Measurements from ENCODE around the gene INO80B.
"Not testable (repeated sequence)": the region's sequence is repeated elsewhere in the genome, so short reads cannot be mapped to it uniquely, and the experiment has no call there.

The INO80B gene

DNA sequence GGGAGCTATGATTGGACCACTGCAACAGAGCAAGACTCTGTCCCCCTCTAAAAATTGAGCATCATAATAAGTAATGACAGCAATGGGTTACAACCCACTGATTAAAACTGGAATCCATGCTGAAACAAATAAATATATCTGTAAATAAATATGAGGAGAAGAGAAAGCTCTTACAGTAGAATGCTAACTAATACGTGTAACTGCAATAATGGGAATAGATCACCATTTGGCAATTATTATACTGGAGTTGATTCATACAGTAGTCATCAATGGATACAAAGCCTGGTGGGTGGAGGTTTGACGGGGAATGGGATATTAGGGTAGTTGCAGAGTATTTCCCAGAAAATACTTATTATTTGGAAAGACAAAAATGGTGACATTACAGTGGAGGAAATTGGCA, 6.1 kb upstream of the INO80B start:
- DNase-seq (ENCODE audit: low read depth in 2 of 2): no peak

DNA sequence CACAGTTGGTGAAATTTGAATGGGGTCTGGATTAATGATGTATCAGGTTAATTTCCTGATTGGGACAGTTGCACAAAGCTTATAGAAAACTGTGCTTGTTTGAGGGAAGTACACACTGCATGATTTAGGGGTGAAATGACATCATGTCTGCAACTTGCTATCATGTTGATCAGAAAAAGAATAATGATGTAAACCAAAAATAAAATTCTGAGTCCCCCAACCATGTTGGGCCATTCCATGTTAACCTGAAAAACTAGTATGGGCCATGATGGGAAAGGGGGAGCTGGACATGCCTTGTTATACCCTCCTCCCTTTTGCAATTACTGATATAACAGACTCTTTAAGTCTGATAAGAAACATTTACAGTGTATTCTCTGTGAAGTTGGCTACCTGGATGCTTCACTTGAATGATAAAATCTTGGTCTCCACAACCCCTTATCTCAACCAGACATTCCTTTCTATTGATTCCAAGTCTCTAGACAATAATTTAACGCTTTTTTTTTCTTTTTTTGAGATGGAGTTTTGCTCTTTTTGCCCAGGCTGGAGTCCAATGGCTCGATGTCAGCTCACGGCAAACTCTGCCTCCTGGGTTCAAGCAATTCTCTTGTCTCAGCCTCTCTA, 4.2 kb upstream of the INO80B start:
- DNase-seq (ENCODE audit: low read depth in 2 of 2): no peak

DNA sequence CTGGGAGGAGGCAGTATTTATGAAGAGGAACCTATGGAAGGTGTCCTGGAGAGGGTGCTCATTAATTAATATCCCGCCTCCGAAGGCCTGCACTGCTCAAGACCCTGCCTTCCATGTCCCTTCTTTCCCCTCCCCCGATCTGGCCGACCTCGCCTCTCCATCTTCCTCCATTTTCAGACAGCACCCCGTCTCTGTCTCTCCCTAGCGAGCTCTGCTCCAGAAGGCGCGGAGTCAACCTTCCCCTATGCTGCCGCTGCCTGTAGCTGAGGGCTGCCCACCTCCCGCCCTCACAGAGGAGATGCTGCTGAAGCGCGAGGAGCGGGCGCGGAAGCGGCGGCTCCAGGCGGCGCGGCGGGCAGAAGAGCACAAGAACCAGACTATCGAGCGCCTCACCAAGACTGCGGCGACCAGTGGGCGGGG, 2.3 kb downstream of the INO80B start:
- DNase-seq (ENCODE audit: low read depth in 2 of 2): no peak

DNA sequence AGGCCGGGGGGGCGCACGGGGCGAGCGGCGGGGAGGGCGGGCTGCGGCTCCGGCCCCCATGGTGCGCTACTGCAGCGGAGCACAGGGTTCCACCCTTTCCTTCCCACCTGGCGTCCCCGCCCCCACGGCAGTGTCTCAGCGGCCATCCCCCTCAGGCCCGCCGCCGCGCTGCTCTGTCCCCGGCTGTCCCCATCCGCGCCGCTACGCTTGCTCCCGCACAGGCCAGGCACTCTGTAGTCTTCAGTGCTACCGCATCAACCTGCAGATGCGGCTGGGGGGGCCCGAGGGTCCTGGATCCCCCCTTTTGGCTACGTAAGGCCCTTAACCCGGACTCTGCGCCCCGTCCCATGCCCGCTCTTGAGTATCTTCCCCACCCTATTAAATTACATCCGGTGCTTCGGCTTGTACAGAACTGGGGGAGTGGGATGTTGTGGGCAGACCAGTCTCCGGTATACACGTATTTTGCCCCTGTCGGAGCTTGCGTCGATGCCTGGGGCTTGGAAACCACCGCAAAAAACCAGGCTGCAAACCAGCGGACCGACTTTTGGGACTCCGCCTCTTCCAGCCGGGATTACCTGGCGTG, 2.8 kb downstream of the INO80B start:
- DNase-seq (ENCODE audit: low read depth in 2 of 2): peak; percentile 72 to 80

DNA sequence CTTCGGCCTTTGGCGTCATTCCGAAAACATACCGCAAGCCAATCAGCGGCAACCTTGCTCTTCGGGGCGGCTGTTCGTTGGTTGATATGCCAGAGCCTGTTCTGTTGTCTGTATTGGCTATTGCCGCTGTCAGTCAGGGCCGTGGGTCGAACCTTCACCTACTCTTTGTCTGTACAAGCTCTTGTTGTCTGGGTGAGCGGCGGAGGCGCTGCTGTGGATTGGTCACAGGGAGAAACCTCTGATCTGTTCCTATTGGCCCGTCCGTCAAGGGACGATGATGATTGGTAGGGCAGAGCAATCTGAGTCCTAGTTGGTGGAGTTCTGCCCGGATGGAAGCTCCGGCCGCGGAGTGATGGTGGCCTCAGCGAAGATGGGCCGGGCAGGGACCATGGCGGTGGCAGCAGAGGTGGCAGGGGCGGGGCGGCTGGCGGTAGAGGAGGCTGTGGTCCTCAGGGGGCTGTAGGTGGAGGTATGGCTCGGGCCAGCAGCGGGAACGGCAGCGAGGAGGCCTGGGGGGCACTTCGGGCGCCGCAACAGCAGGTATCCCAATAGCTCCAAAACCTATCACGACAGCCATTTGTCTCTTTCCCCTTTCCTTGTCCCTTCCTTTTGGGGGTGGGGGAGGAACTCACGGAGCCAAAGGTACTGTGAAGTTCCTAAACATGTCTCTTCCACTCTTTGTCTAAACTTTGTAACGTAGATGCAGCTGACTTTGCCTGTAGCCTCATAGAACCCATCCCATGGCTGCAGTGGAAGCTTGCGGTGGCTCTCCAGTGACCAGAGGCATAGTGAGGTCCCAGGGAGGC, 3.4 kb downstream of the INO80B start, which contains the start of gene WBP1:
Gene WBP1 (plus strand): TSS at position 307 of the 806 bp plus-strand sequence. CDS start 165 bp downstream, at position 472.
- DNase-seq (ENCODE audit: low read depth in 2 of 2): peak; percentile 95 to 99

DNA sequence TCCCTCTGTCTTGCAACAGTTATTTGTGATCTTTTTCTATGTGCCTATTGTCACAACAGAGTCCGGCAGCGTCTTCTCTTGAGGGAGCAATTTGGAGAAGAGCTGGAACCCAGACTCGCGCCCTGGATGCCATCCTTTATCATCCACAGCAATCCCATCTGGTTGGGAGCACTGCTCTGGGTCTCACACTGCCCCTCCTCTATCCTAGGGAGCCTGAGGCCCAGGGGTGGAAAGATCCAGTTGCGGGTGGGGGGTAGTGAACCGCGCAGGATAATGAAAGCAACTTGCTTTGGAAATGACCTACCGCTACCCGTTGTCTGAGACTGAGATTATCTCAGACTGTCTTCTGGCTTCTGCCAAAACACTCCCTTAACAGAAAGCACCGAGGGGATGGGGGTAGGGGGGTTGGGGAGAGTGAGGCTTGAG, 4.1 kb downstream of the INO80B start:
- no peak for DNase-seq (ENCODE audit: low read depth in 2 of 2)

DNA sequence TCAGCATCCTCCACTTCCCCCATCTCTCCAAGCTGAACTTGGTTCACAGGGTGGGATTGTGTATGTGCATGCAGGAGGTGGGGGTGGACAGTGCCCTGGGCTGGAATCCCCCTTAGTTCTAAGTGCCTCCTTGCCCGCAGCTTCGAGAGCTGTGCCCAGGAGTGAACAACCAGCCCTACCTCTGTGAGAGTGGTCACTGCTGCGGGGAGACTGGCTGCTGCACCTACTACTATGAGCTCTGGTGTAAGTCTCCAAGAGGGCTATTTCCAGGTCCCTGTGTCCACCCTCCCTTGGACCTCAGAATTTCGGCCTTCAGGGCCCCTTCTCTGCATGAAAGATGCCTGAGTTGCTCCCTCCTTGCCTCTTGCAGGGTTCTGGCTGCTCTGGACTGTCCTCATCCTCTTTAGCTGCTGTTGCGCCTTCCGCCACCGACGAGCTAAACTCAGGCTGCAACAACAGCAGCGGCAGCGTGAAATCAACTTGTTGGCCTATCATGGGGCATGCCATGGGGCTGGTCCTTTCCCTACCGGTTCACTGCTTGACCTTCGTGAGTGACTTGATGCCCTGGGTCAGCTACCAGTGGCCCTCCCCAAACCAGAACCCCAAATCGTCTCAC, 4.7 kb downstream of the INO80B start:
- not testable (repeated sequence) for DNase-seq (ENCODE audit: low read depth in 2 of 2)

DNA sequence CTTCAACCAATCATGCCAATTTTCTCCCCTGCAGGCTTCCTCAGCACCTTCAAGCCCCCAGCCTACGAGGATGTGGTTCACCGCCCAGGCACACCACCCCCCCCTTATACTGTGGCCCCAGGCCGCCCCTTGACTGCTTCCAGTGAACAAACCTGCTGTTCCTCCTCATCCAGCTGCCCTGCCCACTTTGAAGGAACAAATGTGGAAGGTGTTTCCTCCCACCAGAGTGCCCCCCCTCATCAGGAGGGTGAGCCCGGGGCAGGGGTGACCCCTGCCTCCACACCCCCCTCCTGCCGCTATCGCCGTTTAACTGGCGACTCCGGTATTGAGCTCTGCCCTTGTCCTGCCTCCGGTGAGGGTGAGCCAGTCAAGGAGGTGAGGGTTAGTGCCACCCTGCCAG, 5.3 kb downstream of the INO80B start:
- DNase-seq (ENCODE audit: low read depth in 2 of 2): not testable (repeated sequence)

DNA sequence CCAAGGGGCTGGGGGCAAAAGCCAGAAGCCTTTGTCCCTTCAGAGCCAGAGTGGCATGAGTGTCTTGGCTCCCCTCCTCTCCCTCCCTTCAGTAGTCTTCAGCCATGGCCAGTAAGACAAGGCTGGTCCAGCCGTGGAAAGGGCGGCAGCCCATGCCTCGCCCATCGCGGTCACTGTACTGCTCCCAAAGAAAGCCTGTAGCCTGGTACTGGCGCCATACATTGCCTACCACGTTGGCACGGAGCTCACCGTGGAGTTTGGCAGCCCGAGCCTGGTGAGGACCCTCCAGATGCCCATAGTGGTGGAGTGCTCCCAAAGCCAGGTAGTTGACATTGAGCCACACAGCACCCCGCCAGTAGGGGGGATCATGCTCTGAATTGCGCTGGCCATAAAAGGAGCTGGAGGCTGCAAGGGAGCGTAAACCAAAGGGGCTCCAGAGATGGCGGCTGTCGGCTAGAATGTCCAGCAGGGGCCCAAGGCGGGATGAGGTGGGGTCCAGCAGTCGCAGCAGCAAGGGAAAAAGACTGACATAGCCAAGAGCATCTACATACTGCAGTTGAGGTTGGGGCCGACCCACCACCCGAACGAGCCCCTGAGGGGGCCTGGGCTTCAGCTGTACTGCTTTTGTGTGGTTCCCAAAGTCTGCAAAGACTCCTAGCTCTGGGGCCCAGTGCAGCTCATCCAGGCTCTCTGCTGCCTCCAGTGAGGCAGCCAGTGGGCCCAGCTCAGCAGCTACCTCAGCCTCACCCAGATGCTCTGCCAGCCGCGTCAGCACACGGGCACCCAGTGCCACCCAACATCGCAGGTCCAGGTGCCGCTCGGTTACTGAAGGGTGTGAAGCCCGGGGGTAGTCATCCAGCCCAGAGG, 6.5 kb downstream of the INO80B start:
- no peak for DNase-seq (ENCODE audit: low read depth in 2 of 2)

DNA sequence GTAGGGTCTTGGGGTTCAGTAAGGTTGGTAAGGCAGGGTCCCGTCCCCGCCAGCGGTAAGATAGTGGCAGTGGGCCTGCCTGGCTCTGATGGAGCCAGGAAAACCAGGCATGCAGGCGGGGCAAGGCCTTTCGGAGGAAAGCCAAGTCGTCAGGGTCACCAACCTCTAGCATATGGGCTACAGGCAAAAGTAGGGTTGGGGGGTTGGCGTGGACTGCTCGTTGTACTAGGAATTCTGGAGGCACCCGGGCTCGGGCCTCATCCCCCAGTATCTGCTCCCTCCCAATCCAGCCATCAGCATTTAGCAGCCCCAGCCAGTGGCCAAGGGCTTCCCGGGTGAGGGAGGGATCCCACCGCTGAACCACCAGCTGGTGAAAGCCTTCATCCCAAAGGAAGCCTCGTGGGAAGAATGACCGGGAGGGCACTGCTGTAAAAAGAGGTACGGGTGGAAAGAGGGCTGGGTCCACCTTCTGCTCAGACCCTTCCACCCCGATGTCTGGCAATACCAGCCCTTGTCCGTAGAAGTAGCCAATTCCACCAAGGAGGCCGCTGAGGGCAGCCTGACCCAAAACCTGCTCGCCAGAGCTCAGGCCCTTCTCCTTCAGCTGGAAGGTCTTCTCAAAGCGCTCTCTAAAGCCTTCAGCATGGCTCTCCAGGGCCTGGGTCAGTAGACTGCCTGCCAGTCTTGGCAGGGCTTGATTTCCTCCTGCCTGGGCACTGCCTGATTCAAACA, 7.3 kb downstream of the INO80B start:
- no peak for DNase-seq (ENCODE audit: low read depth in 2 of 2)

DNA sequence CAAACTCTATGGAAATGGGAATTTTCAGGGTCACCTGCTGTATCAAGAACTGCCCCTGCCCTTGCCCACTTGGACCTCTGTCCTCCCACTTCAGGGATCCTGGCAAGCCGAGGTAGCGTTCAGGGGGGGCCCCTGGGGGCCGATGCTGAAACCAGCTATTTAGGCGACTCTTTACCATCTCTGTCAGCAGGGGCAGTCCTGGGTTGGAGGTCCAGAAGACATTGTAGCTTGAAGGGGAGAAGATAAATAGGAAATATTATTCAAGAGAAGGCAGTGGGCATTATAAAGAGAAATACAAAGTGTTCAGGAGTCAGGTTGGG, 7.9 kb downstream of the INO80B start:
- DNase-seq (ENCODE audit: low read depth in 2 of 2): no peak

DNA sequence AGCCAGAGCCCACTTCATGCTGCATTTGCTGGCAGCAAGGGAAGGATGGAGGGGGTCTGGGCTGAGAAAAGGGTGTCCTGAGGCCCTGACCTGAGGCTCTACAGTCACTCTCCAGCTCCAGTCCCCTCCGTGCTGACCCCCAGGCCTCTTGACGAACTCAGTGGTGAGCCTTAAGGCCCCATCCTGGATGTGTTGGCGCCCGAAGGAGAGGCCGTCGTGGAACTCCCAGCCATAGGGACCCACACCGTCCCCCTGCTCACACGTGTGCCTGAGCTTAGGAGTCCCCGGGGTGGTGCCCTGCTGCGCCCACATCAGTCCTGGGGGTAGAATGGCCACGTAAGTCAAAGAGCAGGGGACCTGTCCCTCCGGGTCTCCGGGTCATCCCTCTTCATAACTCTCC, 9.5 kb downstream of the INO80B start:
- DNase-seq (ENCODE audit: low read depth in 2 of 2): no peak

DNA sequence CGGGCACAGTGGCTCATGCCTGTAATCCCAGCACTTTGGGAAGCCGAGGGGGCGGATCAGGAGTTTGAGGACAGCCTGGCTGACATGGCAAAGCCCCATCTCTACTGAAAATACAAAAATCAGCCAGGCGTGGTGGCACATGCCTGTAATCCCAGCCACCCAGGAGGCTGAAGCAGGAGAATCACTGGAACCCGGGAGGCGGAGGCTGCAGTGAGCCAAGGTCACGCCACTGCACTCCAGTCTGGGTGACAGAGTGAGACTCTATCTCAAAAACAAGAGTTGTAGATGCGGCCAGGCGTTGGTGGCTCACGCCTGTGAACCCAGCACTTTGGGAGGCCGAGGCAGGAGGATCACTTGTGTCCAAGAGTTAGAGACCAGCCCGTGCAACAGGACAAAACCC, 15.9 kb downstream of the INO80B start:
- not testable (repeated sequence) for DNase-seq (ENCODE audit: low read depth in 2 of 2)

DNA sequence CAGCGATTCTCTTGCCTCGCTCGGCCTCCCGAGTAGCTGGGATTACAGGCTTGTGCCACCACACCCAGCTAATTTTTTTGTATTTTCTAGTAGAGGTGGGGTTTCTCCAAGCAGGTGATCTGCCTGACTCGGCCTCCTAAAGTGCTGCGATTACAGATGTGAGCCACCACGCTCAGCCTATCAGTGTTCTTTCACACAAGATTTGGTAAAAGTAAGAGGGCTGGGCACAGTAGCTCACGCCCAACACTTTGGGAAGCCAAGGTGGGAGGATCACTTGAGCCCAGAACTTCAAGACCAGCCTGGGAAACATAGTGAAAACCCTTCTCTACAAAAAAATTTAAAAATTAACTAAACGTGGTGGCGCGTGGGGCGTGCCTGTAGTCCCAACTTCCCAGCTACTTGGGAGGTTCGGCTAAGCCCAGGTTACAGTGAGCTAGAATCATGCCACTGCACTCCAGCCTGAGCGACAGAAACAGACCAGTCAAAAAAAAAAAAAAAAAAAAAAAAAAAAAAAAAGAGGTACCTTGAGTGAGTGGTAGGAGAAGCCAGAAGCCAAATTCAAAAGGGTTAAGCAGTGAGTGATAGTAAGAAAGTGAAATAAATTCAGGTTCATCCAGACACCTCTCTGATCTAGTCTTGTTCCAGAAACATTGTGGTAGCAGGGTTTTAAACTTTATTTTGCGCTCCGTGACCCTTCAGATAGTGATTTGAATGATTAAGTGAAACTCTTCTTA, 16.6 kb downstream of the INO80B start:
- no peak for DNase-seq (ENCODE audit: low read depth in 2 of 2)

DNA sequence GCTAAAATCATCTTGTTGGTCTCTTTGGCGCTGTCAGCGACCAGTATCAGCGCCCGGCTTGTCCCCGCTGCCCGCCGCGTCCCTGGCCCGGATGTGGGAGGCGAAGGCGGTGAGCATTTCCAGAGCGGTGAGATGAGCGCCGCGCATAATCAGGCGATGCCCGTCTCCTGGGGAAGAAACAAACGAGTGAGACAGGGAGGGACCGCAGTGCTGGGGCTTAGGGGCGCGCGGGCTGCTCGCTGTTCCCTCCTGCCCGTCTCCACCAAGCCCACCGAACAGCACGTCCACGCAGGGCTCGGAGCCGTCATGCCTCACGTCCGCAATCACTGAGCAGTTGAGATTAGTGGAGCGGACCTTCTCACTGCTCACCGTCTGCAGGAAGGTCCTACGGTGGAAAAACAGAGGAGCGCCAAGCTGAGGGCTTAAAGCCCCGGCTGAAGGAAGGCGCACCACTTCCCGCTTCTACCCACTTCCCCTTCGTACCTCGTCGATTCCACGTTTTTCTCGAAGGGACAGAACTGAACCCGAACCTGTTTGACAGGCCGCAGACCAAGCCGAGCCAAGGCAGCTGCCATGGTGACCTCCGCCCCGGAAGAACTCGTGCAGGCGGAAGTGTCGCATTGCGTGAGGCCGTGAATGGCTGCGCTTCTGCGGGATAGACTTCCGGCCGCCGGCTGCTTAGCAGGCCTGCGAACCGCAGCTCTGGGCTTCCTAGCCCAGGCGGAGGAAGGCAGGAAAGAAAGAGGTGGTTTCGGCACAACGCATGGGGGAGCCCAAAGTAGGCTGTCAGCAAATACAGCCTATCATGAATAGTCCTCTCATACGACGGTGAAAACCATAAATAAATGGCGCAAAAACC, 17.4 kb downstream of the INO80B start, which contains the start of gene MRPL53:
Gene MRPL53 (minus strand): TSS at position 595 of the 859 bp plus-strand sequence. CDS start 20 bp downstream, at position 575.
- peak; percentile 95 to 96 for DNase-seq (ENCODE audit: low read depth in 2 of 2)

DNA sequence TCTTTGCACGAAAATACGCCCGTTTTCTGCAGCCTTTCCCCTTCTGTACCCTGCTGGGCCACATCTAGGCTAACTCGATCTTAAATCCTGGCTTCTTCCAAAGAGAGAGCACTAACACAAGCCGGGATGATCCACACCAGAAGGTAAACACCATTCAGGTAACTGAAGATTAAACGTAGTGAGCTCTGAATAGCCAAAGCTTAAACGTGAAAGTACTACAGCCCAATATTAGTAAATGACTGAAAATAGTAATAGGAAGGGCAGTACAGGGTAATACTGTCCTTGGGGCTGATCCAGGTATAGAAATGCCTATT, 18.0 kb downstream of the INO80B start:
- no peak for DNase-seq (ENCODE audit: low read depth in 2 of 2)

DNA sequence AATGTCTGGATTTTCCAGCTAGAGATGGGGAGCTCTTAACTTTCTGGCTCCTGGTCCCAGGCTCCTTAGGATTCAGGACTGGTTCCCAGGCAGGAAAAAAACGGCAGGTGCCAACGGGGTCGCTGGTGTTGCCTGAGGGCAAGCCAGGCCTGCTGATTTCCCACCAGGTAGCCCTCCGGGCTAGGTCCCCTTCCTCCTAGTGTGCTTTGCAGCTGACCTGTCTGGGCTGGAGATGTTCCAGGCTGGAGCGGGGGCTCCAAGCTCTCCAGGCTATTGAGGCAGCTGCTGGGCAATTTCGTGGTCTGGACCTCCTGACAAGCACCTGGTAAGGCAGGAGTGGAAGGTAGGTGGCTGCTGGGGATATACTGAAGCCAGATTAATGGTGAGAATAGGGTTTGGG, 19.6 kb downstream of the INO80B start:
- no peak for DNase-seq (ENCODE audit: low read depth in 2 of 2)

DNA sequence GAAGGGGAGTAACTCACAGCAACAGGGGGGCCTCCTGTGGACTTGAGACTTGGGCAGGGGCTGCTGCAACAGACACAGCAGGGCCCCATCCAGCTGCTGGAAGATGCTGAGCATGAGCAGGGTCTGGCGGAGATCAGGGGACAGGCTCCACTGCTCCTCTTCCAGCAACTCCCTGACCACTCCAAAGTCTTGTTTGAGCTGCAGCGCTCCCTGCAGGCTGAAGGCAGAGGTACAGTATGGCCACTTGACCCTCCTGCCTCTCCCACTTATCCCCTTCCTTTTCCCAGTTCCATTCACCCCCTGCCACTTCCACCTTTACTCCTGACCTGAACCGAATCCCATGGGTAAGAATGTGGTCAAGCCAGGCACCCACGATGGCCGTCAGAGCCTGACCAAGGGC, 20.0 kb downstream of the INO80B start:
- no peak for DNase-seq (ENCODE audit: low read depth in 2 of 2)

DNA sequence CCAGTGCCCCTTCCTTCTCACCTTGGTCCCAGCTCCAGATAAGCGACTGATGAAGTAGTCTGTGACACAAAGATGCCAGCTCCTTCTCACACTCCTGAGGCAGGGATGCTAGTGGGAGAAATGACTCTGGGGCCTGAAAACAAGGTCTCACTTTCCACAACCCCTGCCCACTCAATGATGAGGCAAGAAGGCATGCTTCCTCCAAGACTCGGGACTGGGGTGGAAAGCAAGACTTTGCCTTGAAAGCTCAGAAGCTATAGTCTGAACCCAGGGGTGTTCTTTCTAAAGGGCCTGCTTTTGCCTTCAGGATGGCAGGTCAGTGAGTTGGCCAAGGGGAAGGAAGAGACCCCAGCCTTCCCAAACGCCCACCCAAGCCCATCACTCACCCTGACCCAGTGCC, 26.5 kb downstream of the INO80B start:
- DNase-seq (ENCODE audit: low read depth in 2 of 2): no peak

Measured in stimulated activated CD4-positive, alpha-beta T cell treated with anti-CD3 and anti-CD28 coated beads, Interleukin-4, amount 100 ng/mL, for 48 hours (primary cell).